NCI-H510A (cell line): Measurements from ENCODE around the gene LMAN1.

ENCODE experiments used
- DNase-seq: peaks from one replicate; lab custom pipeline; 2025; lab: John Stamatoyannopoulos, UW

LMAN1 gene

DNA sequence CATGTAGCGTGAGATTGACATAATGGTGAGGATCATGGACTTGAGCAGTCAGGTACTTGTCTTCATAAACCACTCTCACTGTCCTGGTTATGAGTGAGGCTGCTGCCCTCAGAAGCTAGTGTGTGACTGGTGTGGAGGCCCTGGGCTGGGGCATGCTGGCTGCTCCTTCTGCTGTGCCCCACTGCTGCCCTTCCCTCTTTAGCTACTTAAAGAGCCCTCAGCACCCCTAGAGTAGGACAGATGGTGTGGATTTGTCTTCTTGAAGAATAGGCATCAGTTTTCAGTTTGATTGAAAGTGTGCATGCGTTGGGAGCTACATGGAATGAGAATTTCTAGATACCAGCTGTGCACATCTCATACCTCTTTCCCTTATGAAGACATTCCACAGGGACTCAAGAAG lies 56.1 kb downstream of the LMAN1 start:
- no peak for DNase-seq

DNA sequence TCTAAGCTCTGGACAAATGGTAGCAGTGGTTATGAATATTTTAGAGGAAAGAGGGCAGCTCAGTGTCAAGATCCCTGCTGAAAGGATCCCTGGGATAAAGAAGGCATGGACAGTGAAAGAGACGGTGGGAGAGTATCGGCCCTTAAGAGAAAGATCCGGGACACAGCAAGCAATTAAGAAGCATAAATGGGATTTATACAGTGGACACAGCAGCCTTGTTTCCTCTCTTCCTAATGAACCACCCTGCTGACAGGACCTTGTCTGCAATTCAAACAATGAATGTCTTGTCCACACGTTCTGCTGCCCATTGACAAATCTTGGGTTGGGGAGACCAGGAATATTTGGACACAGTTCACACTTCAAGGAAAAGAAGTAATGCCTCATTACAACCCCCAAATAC lies 57.1 kb downstream of the LMAN1 start:
- no peak for DNase-seq

DNA sequence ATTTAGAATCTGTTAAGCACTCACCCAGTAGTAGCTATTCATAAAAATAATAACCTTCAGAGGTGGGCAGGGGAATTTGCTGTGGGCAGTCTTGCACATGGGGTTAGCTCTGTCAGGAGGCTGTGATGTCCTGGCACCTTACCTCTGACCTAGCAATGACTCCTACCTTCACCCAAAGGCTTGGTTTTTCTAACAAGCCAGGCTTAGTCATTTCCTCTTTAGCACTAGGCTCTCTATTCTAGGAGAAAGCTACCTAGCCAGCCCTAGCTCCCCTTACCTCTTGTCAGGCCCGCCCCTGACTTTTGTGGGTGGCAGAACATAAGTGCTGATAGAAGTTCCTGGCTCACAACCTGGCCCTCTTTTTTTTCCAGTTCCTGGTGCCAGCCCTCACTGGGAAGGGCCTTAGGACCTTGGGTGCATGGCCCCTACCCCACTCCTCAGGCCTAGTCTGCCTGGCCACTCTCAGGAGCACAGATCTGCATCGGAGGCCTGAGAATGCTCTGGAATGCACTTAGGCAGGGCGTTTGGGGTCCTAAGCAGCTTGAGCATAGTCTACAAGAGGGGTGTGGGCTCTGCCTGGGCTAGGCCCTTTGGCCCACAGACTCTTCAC lies 58.3 kb downstream of the LMAN1 start:
- no peak for DNase-seq

DNA sequence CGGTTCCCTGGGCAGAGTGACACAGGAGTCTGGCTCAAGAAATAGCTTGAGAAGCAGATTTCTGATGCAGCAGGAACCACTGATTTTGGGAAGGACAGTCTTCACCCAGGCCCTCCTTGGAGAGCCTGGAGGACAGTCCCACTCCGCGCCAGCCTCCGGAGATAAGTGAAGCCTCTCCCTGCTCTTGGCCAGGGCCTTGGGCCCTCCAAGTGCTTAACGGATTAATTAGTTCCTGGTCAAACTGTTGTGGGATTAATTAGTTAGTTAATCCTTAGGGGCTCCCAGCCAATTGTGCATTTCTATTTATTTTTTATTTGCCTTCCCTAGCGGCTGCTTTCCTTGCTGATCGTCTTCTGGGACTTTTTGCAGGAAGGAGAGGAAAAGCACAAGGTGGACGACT lies 60.2 kb downstream of the LMAN1 start:
- DNase-seq: no peak

DNA sequence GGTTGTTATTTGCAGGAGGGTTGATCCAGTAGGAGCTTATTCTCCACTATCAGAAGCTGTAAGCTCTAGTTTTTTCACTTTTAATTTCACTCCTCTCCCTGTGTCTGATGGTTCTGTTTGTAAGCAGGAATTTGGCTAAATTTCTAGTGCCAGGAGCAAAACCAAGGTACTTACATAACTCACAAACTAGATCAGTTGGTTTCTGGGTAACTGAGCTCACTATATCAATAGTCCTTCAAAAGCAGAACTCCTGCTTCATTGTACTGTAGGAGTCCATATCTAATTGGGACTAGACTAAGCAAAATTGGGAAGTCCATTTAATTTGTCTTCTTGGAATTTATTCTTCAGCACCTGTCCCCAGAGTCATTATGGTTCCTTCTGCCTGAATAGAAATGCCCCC lies 65.7 kb downstream of the LMAN1 start:
- no peak for DNase-seq

DNA sequence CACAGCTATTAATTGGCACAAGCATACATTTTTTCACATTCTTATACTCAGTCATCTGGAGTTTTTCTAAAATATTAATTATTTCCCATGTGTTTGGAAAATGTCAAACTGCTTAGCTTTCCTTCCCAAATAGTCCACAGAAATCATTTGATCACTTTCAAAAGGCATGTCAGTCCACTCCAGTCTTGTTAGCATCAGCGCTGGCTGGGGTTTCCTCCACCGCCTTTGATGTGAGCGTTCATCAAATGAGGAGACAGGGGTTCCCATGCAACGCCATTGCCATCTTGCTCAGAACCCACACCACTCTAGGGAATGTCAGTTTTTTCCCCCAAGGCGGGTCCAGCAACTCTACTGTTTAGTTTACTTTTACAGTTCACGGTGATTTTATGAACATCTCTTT lies 72.7 kb downstream of the LMAN1 start:
- no peak for DNase-seq

DNA sequence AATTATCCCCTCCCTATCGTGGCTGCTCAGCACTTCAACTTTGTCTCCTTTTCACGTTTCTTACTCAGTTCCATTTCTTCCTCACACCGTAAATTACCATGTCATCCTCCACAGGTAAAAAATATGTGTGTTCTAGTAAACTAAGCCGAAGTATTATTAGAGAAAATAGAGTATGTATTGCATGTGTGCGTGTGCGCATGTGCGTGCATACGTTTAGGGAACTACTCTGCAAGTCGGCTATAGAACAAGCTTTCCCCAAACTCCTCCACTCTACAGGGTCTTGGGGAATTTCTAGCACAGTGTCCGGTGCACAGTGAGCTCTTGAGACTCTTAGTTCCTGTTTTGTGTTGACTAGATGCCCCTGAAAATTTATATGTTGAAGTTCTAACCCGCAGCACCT lies 76.7 kb downstream of the LMAN1 start:
- no peak for DNase-seq

DNA sequence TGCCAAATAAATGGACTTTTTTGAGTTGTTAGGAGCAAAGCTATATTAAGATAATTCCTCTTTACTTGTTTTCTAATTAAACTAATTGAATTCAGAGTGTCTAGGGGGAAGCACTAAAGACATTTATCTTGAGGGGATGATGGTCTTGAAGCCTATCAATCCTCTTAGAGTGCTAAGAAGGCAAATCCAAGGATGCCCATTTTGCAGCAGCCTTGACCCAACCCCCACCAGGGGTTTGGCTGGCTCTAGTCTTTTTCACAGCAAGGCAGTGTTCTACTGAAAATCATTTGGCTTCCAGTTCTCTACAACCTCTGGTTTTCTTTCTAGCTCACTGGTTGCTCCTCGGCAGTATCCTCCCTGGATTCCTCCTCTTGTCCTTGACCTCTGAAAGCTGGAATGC lies 79.3 kb downstream of the LMAN1 start:
- no peak for DNase-seq

DNA sequence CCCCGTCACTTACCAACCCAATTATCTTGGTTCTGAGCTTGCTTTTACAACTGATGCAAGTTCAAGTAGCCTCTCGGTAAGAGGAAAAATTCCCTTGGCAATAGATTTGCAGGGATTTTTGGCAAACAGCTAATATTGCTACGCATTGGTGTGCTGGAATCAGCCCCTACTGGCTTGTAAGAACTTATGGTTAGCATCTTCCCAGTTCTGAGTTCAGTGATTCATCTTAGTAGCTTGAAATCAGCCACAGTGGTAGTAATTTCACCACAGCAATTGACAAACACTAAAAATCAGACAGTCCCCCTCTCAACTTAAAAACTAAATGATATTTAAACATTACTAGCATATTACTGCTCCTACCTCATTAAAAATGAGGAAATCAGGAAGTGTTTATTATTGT lies 79.9 kb downstream of the LMAN1 start:
- DNase-seq: no peak

DNA sequence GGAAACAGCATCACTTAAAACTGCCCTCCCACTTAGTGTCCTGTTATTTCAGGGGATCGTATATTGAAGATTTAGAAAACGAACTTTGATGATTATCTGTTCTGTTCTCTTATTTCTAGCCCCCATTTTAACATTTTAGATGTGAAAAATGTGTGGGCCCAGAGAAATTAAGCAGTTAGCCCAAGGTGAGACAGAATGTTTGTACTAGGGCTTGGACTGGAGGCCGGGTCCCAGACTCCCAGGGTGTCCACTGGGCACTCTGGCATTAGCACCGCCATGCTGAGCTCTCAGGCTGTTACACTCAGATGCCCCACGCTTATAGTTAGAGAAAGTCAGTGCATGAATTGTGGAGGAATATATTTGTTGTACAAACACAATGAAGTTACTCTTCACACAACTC lies 80.3 kb downstream of the LMAN1 start:
- no peak for DNase-seq
